ENCODE data around the gene LCT.

LCT gene

GRCh38 chr2:135741043-135741394, 96.0 kb downstream of the LCT start:
- DNase-seq, result no peak

- no peak for DNase-seq
Observed at GRCh38 chr2:135740206-135740605, 96.8 kb downstream of the LCT start.
